ENCODE measurements around the gene AOAH.
"Not testable (repeated sequence)": the region's sequence is repeated elsewhere in the genome, so short reads cannot be mapped to it uniquely, and the experiment has no call there.

The AOAH gene

DNA sequence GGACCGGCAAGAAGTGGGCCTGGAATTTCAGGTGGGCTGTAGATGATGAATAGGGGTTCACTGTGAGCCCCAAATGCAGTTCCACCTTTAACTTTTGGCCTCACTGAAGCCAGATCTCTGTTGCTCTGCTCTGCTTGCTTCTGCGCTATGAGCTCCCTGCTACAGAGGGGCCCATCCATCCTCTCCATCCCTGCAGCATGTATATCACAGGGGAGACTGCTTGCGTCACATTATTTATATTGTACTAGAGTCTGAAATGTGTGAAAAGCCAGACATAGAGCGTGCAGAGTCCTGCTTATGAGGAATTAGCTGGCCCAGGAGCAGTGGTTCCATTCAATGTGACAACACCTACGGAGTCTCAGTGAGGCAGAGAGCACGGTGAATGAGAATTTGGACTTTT is 69.9 kb downstream of the AOAH start:
- no peak for DNase-seq

- DNase-seq, result no peak
Observed at GRCh38 chr7:36653663-36654355, 70.5 kb downstream of the AOAH start.

DNA sequence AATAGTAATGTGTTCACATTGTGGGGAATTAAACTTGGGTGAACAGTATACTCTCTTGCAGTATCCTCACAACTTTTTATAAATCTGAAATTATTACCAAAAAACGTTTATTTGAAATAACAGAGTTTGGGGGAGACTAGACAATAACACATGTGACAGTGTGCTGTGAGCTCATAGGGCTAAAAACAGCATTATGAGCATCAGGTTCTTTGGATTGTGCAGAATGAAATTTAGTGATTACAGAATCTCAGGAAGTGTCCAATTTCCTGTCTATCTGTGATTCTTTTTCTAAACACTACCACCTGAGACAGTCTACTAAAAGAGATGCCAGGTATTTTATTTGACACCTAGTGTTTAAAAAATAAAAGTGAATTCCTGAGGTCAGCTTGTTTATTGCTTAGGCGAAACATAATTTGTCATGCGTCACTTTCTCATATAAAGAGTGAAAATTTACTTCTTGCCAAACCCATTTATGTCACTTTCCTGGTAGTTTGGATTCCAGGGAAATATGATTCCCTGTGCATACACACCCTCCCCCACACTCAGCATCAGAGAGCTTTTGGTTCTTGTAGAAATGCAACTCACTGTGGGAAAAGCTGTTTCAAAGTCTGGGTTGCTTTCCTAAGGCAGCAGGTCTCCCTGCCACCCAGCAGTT is 71.2 kb downstream of the AOAH start:
- no peak for DNase-seq

GRCh38 chr7:36652431-36652830 is 71.9 kb downstream of the AOAH start:
- DNase-seq, result no peak

GRCh38 chr7:36651404-36651803 is 72.9 kb downstream of the AOAH start:
- no peak for DNase-seq

DNA sequence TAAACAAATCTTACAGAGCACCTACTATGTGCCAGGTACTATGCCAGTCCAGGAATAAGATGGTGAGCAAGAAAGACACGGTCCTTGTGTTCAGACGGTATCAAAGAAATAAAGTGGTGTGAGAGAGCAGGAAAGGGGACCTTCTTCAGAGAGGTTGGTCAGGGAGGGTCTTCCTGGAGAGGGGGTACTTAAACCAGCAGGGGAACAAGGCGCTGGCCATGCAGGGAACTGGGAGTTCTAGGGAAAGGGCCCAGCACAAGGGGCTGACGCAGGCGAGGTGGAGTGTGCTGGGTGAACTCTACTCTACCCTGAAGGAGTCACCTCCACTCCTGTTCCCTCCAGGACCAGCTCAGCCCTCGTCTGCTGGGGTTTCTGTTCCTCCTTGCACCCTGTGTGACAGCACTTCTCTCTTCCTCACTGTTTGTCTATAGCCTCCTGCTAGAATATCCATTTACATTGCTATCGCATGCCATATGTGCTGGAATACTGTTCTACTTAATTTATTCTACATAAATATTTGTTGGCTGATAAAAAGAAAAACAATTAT is 73.5 kb downstream of the AOAH start:
- no peak for DNase-seq

DNA sequence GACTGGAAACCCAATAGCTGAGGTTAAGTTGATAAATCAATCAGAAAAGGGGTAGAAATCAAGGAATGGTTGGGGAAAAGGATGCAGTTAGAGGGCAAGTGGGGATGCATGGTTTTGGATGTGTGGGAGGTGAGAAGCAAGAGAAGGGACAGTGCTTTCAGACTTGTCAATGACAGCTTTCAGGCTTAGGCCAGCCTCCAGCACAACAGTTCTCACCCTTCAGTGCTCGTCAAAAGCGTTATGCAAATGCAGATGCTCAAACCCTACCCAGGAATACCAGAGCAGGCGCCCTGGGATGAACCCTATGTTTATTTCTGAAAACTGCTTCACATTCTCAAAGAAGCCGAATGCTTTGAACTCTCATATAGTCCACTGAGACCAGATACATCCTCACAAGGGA is 74.0 kb downstream of the AOAH start:
- DNase-seq, result no peak

- DNase-seq, result not testable (repeated sequence)
Observed at GRCh38 chr7:36649319-36649718, 75.0 kb downstream of the AOAH start.

DNA sequence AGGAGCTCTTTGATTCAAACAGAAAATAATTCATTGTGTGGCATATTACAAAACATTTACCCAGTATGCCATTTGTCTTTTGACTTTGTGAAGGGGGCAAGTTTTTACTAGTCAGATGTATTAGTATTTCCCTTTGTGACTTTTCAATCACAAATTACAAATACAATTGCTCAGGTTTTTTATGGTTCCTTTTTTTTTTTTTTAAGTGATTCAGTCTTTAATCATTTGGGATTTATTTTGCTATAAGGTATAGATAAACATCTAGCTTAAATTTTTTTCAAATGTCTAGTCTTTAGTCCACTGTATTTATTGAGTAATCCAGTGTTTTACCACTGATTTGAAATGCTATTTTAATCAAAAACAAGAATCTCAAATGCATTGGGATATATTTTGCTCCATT is 75.9 kb downstream of the AOAH start:
- no peak for DNase-seq

- no peak for DNase-seq
Observed at GRCh38 chr7:36644625-36645422, 79.5 kb downstream of the AOAH start.

- DNase-seq, result no peak
Observed at GRCh38 chr7:36642414-36642813, 81.9 kb downstream of the AOAH start.

- no peak for DNase-seq
Observed at GRCh38 chr7:36642010-36642409, 82.3 kb downstream of the AOAH start.

DNA sequence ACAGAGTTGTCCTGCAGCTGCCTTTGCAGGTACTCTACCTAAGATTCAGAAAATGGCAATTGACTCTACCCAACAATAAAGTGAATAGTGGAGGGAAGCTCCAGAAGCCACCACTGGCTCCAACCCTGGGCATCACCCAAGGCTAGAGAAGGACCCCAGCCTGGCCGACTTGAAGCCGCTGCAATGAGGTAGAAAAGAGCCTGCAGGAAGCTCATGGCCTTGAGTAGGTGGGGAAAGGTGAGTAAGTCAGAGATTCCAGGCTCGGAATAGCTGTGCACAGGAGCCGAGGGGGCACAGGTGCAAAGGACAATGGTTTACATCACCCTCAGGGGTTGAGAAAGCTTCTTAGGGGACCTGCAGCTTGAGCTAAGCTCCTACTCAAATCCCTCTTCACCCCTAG is 83.6 kb downstream of the AOAH start:
- no peak for DNase-seq

GRCh38 chr7:36639826-36640225 is 84.5 kb downstream of the AOAH start:
- DNase-seq, result peak; percentile 52 to 57

- DNase-seq, result no peak
Observed at GRCh38 chr7:36638586-36639263, 85.6 kb downstream of the AOAH start.

DNA sequence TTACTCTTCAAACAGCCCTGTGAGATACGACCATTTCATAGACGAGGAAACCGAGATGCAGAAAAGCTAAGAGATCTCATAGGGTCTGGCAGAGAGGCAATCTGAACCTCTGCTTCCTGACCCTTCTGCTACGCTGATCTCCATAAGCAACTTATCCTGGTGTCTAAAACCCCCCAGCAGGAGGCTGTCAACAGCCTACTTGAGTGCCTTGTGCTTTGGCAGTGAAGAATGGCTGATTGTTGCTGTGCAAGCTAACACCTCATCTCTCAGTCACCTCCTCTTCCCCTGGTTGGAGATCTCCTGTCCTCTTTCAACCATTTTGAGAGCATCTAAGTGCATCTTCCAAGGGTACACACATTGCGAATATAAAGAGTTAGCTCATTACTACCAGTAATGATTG is 86.2 kb downstream of the AOAH start:
- DNase-seq, result no peak

DNA sequence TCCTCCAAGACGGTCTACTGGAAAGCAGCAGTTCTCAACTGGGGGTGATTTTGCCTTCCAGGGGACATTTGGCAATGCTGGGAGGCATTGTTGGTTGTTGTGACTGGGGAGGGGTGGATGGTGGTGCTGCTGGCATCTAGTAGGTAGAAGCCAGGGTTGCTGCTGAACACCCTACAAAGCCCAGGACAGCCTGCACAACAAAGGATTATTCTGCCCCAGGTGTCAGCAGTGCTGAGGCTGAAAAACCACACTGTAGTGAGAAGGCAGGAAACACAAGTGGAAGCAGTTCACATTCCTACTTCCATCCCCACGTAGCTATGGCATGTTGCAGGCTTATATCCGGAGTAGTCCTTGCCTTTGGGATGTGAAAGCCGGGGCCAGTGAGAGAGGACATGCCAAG is 86.9 kb downstream of the AOAH start:
- no peak for DNase-seq

DNA sequence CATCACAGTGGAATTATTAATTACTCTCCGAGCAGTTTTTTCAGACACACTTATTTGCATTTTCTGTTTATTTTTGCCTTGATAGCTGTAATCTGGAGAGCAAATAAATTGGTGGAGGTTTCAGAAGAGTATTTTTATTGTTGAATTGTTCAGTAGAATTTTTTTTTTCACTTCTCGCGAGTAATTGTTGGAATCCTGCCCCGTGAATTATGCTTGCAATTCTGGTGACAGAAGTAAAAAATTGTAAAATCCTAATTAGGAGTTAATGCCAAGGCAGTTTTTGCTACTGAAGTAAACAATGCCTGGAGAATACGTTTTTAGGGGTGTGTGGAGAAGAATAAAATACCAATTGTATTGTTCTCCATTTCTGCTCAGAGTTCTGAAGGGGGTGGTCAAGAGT is 88.2 kb downstream of the AOAH start:
- DNase-seq, result no peak

GRCh38 chr7:36635091-36635490 is 89.2 kb downstream of the AOAH start:
- no peak for DNase-seq

DNA sequence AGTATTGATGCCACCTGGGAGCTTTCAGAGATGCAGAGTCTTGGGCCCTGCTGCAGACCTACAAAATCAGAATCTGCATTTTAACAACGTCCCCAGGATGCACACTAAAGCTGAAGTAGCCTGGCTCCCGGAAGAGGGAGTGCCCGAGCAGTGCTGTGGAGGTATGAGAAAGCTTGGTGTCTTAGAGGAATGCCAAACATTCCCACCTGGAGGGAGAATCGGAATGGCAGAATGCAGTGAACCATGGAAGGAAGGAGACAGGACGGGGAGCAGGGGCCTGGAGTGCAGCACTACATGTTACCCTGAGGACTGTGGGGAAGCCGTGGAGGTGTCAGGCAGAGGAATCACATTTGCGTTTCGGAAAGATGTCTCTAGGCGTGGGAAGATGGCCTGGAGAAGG is 90.9 kb downstream of the AOAH start:
- DNase-seq, result no peak

GRCh38 chr7:36630112-36630650 is 94.1 kb downstream of the AOAH start:
- no peak for DNase-seq

DNA sequence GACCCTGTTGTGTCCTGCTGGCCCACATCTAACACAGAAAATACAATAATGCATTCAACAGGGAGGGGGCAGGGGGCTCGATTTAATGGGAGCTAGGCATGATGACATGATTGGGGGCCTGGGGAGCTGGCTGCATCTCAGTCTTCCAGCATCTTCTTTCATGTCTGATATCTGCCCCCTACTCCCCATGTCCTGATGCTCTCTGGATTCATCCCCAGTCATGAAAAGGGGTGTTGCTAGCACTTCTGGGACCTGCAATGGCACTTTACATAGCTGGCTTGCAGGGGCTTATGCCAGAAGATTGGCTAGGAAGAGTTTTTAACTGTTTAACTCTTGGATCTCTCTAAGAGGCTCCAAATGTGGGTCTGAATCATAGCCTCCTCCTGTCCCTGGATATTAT is 94.9 kb downstream of the AOAH start:
- DNase-seq, result no peak

GRCh38 chr7:36627836-36628235 is 96.5 kb downstream of the AOAH start:
- DNase-seq, result no peak
